ENCODE data around the gene BLMH. TPM values are rescaled to one million over a fixed set of nuclear protein-coding genes. Genes with fewer than 3 reads are reported as not detected.

Gene BLMH
- total and polyA plus RNA-seq, 10 of the 15 experiments (the other 5 are each of a cell fraction or from before 2014, with no cell fraction given), result 16.1 to 63.9 (median 54.0) TPM

GRCh38 chr17:30217746-30218245 is 73.9 kb downstream of the BLMH start:
- no peak overlapping the region for H2AFZ ChIP-seq (ENCODE audit: control insufficient read depth, low read depth, low read length)
- H3K4me3 ChIP-seq, result no peak overlapping the region
- H3K9me3 ChIP-seq (replicated peaks; ENCODE audit: control insufficient read depth, insufficient read depth, low read length), result no peaks in the 10 kb centered on the region
- no peaks in the 10 kb centered on the region for H3K79me2 ChIP-seq (ENCODE audit: control insufficient read depth, insufficient read depth, low read length)
- SMC1A ChIA-PET (ENCODE audit: uncharacterized antibody, unreplicated experiment), result no interaction called here
- BruUV-seq (replicated peaks), result no TSS peak
- no peak overlapping the region for H3K27ac ChIP-seq (ENCODE audit: control insufficient read depth, insufficient read depth)
- ATAC-seq, result no peak
- CTCF ChIA-PET, result no interaction called here
- no peaks in the 10 kb centered on the region for H3K27me3 ChIP-seq (replicated peaks in 1 of 2; ENCODE audit: control insufficient read depth in 2 of 2, insufficient read depth in 2 of 2, low read length in 1 of 2)
- POLR2A ChIA-PET, result no interaction called here
- TF ChIP-seq MTA3 (IDR thresholded peaks at IDR 0.05; ENCODE audit: borderline replicate concordance, low read length), result no peak
- no peak for TF ChIP-seq PAX5 (IDR thresholded peaks at IDR 0.05; ENCODE audit: borderline replicate concordance, low read depth, low read length)
- TF ChIP-seq PML (IDR thresholded peaks at IDR 0.05; ENCODE audit: low read length), result no peak
- no peak for TF ChIP-seq POLR2AphosphoS5 (IDR thresholded peaks at IDR 0.05; ENCODE audit: low read length)
- TF ChIP-seq ESRRA (IDR thresholded peaks at IDR 0.05; ENCODE audit: low read length), result no peak
- no peak for TF ChIP-seq DPF2 (IDR thresholded peaks at IDR 0.05)
- no peak for TF ChIP-seq TCF7 (IDR thresholded peaks at IDR 0.05; ENCODE audit: borderline replicate concordance)
- TF ChIP-seq SMAD5 (IDR thresholded peaks at IDR 0.05; ENCODE audit: low read depth), result no peak
- TF ChIP-seq TAF1 (IDR thresholded peaks at IDR 0.05; ENCODE audit: borderline replicate concordance, low read depth, low read length), result no peak
- TF ChIP-seq JUND (IDR thresholded peaks at IDR 0.05; ENCODE audit: low read depth, low read length), result no peak
- no peak for TF ChIP-seq NFIC (IDR thresholded peaks at IDR 0.05; ENCODE audit: low read depth, low read length)
- TF ChIP-seq, protein P1, sequence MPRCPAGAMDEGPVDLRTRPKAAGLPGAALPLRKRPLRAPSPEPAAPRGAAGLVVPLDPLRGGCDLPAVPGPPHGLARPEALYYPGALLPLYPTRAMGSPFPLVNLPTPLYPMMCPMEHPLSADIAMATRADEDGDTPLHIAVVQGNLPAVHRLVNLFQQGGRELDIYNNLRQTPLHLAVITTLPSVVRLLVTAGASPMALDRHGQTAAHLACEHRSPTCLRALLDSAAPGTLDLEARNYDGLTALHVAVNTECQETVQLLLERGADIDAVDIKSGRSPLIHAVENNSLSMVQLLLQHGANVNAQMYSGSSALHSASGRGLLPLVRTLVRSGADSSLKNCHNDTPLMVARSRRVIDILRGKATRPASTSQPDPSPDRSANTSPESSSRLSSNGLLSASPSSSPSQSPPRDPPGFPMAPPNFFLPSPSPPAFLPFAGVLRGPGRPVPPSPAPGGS (IDR thresholded peaks at IDR 0.05; ENCODE audit: borderline replicate concordance, insufficient read depth, low read depth, low read length, poor library complexity, severe bottlenecking), result no peak
- no peak for TF ChIP-seq HDAC6 (IDR thresholded peaks at IDR 0.05; ENCODE audit: unreplicated experiment)
- TF ChIP-seq, protein P2, sequence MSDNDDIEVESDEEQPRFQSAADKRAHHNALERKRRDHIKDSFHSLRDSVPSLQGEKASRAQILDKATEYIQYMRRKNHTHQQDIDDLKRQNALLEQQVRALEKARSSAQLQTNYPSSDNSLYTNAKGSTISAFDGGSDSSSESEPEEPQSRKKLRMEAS (IDR thresholded peaks at IDR 0.05; ENCODE audit: low read depth, low read length), result no peak
- no peak for TF ChIP-seq WRNIP1 (IDR thresholded peaks at IDR 0.05; ENCODE audit: borderline replicate concordance, low read depth, low read length)
- TF ChIP-seq, protein P3, sequence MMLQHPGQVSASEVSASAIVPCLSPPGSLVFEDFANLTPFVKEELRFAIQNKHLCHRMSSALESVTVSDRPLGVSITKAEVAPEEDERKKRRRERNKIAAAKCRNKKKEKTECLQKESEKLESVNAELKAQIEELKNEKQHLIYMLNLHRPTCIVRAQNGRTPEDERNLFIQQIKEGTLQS (IDR thresholded peaks at IDR 0.05; ENCODE audit: borderline replicate concordance, extremely low read depth, low read depth, low read length), result no peak
- TF ChIP-seq RAD21 (IDR thresholded peaks at IDR 0.05; ENCODE audit: insufficient read depth, low read depth, low read length), result no peak
- no peaks in the 10 kb centered on the region for H4K20me1 ChIP-seq (ENCODE audit: control insufficient read depth, insufficient read depth)
- no peak for DNase-seq (ENCODE audit: low read depth, low spot score)
- in situ Hi-C loops (cut with MboI) (no loop called here), intact Hi-C loops (cut with micrococcal nuclease; ENCODE audit: unreplicated experiment) (no loop called here)
- RAD21 ChIA-PET (ENCODE audit: unreplicated experiment), result interaction anchor here (0.8 kb wide), 1 partner anchor 93 kb away, joined by 3 read pairs; no protein-coding TSS in a partner anchor
- FAIRE-seq, result no peak
- 96% methylated on average over 11 of the region's 11 CpGs for WGBS (ENCODE audit: insufficient coverage, insufficient replicate concordance, low lambda C conversion rate, missing lambda C conversion rate)
- no peak overlapping the region for H3K9ac ChIP-seq (ENCODE audit: control insufficient read depth, insufficient read depth, low read length)
- peaks cover 16% of the 10 kb centered on the region for H3K4me1 ChIP-seq (ENCODE audit: control insufficient read depth, insufficient read depth, low read length)
- H3K4me2 ChIP-seq (ENCODE audit: control insufficient read depth, insufficient read depth), result no peak overlapping the region
- H3K36me3 ChIP-seq (ENCODE audit: control insufficient read depth in 2 of 2, insufficient read depth in 2 of 2, low read length in 1 of 2), result no peaks in the 10 kb centered on the region

Data from GM12878 (cell line).